HEK293 (cell line): Measurements from ENCODE around the gene RPRD1B.

Experiments
- EGR2 ChIP-seq: fragments of 450-650 bp; formaldehyde crosslinking; IDR thresholded peaks from 2 replicates; pipeline ENCODE4 v1.5.1; 2016; ENCODE audit warnings: low read depth, missing biosample characterization, missing genetic modification characterization
- FEZF1 ChIP-seq: fragments of 450-650 bp; formaldehyde crosslinking; IDR thresholded peaks from 2 replicates; pipeline ENCODE4 v1.5.1; 2016; ENCODE audit warnings: missing biosample characterization, missing genetic modification characterization
- GFI1B ChIP-seq: fragments of 450-650 bp; formaldehyde crosslinking; IDR thresholded peaks from 2 replicates; pipeline ENCODE4 v1.5.1; 2016; ENCODE audit warnings: missing biosample characterization, missing genetic modification characterization
- GLIS2 ChIP-seq: fragments of 450-650 bp; formaldehyde crosslinking; IDR thresholded peaks from 2 replicates; pipeline ENCODE4 v1.5.1; 2016; ENCODE audit warnings: missing biosample characterization, missing genetic modification characterization
- PRDM1 ChIP-seq: fragments of 450-650 bp; formaldehyde crosslinking; IDR thresholded peaks from 2 replicates; pipeline ENCODE4; 2016; ENCODE audit warnings: missing biosample characterization, missing genetic modification characterization
- TRIM28 ChIP-seq: IDR thresholded peaks from 2 replicates; pipeline ENCODE4 v1.6.1; 2011; ENCODE audit warnings: low read length, control low read depth, borderline replicate concordance
- ZBTB48 ChIP-seq: fragments of 450-650 bp; formaldehyde crosslinking; IDR thresholded peaks from 2 replicates; pipeline ENCODE4 v1.5.1; 2016; ENCODE audit warnings: missing biosample characterization, missing genetic modification characterization
- ZFP69B ChIP-seq: fragments of 450-650 bp; formaldehyde crosslinking; IDR thresholded peaks from 2 replicates; pipeline ENCODE4 v1.5.1; 2016; ENCODE audit warnings: missing biosample characterization, missing genetic modification characterization
- ZNF132 ChIP-seq: fragments of 450-650 bp; formaldehyde crosslinking; IDR thresholded peaks from 2 replicates; pipeline ENCODE4 v1.5.1; 2017; ENCODE audit warnings: missing biosample characterization, missing genetic modification characterization, borderline replicate concordance
- ZNF184 ChIP-seq: fragments of 450-650 bp; IDR thresholded peaks from 2 replicates; pipeline ENCODE4 v1.5.1; 2018; ENCODE audit warnings: missing biosample characterization, mild to moderate bottlenecking, missing genetic modification characterization
- ZNF221 ChIP-seq: fragments of 450-650 bp; formaldehyde crosslinking; IDR thresholded peaks from 2 replicates; pipeline ENCODE4 v1.5.1; 2017; ENCODE audit warnings: missing biosample characterization, missing genetic modification characterization, borderline replicate concordance
- ZNF335 ChIP-seq: fragments of 450-650 bp; formaldehyde crosslinking; conservative IDR thresholded peaks from 2 replicates; pipeline ENCODE4 v1.5.1; 2016; ENCODE audit warnings: missing biosample characterization, missing genetic modification characterization
- ZNF548 ChIP-seq: fragments of 450-650 bp; formaldehyde crosslinking; IDR thresholded peaks from 2 replicates; pipeline ENCODE4 v1.5.1; 2016; ENCODE audit warnings: missing biosample characterization, missing genetic modification characterization
- ZNF585B ChIP-seq: fragments of 450-650 bp; formaldehyde crosslinking; IDR thresholded peaks from 2 replicates; pipeline ENCODE4 v1.5.1; 2016; ENCODE audit warnings: missing biosample characterization, missing genetic modification characterization
- ZNF596 ChIP-seq: fragments of 450-650 bp; IDR thresholded peaks from 2 replicates; pipeline ENCODE4 v1.5.0; 2018; ENCODE audit warnings: missing biosample characterization, mild to moderate bottlenecking, missing genetic modification characterization, moderate library complexity
- ZNF768 ChIP-seq: fragments of 450-650 bp; formaldehyde crosslinking; IDR thresholded peaks from 2 replicates; pipeline ENCODE4 v1.5.1; 2018; ENCODE audit warnings: missing biosample characterization, mild to moderate bottlenecking, missing genetic modification characterization
- ZXDB ChIP-seq: fragments of 450-650 bp; formaldehyde crosslinking; IDR thresholded peaks from 2 replicates; pipeline ENCODE4 v1.5.1; 2016; ENCODE audit warnings: missing biosample characterization, missing genetic modification characterization
- TF ChIP-seq, protein P1 (sequence below): fragments of 450-650 bp; IDR thresholded peaks from 2 replicates; pipeline ENCODE4 v1.5.1; 2018; ENCODE audit warnings: missing biosample characterization, missing genetic modification characterization
- TF ChIP-seq, protein P2 (sequence below): fragments of 450-650 bp; formaldehyde crosslinking; IDR thresholded peaks from 2 replicates; pipeline ENCODE4 v1.5.1; 2017; ENCODE audit warnings: missing biosample characterization, mild to moderate bottlenecking, missing genetic modification characterization, moderate library complexity
- TF ChIP-seq, protein P3 (sequence below): fragments of 450-650 bp; formaldehyde crosslinking; IDR thresholded peaks from 2 replicates; pipeline ENCODE4 v1.5.1; 2016; ENCODE audit warnings: missing biosample characterization, missing genetic modification characterization
- TF ChIP-seq, protein P4 (sequence below): fragments of 450-650 bp; formaldehyde crosslinking; IDR thresholded peaks from 2 replicates; pipeline ENCODE4 v1.5.1; 2016; ENCODE audit warnings: missing biosample characterization, missing genetic modification characterization
- TF ChIP-seq, protein P5 (sequence below): fragments of 450-650 bp; formaldehyde crosslinking; IDR thresholded peaks from 2 replicates; pipeline ENCODE4 v1.5.1; 2016; ENCODE audit warnings: missing biosample characterization, missing genetic modification characterization
- TF ChIP-seq, protein P6 (sequence below): fragments of 450-650 bp; formaldehyde crosslinking; IDR thresholded peaks from 2 replicates; pipeline ENCODE4 v1.5.1; 2016; ENCODE audit warnings: missing biosample characterization, missing genetic modification characterization, borderline replicate concordance

RPRD1B gene

DNA sequence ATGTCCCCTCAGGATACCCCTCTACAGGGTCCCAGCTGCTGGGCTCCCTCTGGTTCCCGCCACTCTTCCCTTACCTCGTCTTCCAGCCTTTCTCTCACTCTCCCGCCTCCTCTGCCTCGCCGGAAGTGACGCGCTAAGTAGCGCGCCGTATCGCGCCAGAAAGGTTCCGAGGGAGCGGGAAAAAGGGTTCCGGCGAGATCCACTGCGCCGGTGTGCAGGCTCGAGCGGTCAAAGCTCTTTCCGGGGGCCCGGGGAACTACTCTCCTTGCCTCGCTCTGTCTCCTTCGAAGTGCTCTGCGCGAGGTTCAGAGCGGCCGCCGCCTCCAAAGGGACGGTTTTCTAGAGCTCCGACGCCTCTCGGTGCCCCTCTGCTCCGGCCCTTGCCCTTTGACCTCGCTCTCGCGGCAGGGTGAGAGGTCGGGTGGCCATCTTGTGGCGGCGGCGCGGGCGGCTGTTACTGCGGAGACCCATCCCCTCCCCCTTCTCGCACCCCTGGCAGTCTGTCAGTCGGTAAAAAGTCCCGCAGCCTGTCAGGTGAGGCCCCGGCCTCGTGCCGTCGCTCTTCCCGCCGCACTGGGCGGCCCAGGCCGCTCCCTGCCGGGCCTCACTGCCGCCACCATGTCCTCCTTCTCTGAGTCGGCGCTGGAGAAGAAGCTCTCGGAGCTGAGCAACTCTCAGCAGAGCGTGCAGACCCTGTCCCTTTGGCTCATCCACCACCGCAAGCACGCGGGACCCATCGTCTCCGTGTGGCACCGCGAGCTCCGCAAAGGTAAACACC lies at the start of gene RPRD1B, which contains the start of gene TTI1 (continued):
- 0 out of 2 replicates have a peak, but pooled peaks have one; percentile 18 for TF ChIP-seq GFI1B (tag by site-specific recombination)
- no peak for TF ChIP-seq ZNF221 (tag by site-specific recombination)
- TF ChIP-seq TRIM28: 0 out of 2 replicates have a peak, but pooled peaks have one; percentile 65
- TF ChIP-seq, protein P1, sequence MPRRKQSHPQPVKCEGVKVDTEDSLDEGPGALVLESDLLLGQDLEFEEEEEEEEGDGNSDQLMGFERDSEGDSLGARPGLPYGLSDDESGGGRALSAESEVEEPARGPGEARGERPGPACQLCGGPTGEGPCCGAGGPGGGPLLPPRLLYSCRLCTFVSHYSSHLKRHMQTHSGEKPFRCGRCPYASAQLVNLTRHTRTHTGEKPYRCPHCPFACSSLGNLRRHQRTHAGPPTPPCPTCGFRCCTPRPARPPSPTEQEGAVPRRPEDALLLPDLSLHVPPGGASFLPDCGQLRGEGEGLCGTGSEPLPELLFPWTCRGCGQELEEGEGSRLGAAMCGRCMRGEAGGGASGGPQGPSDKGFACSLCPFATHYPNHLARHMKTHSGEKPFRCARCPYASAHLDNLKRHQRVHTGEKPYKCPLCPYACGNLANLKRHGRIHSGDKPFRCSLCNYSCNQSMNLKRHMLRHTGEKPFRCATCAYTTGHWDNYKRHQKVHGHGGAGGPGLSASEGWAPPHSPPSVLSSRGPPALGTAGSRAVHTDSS (tag by site-specific recombination): peak; percentile 84
- TF ChIP-seq, protein P2, sequence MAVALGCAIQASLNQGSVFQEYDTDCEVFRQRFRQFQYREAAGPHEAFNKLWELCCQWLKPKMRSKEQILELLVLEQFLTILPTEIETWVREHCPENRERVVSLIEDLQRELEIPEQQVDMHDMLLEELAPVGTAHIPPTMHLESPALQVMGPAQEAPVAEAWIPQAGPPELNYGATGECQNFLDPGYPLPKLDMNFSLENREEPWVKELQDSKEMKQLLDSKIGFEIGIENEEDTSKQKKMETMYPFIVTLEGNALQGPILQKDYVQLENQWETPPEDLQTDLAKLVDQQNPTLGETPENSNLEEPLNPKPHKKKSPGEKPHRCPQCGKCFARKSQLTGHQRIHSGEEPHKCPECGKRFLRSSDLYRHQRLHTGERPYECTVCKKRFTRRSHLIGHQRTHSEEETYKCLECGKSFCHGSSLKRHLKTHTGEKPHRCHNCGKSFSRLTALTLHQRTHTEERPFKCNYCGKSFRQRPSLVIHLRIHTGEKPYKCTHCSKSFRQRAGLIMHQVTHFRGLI: no peak
- TF ChIP-seq ZNF768 (tag by site-specific recombination): no peak
- TF ChIP-seq, protein P3, sequence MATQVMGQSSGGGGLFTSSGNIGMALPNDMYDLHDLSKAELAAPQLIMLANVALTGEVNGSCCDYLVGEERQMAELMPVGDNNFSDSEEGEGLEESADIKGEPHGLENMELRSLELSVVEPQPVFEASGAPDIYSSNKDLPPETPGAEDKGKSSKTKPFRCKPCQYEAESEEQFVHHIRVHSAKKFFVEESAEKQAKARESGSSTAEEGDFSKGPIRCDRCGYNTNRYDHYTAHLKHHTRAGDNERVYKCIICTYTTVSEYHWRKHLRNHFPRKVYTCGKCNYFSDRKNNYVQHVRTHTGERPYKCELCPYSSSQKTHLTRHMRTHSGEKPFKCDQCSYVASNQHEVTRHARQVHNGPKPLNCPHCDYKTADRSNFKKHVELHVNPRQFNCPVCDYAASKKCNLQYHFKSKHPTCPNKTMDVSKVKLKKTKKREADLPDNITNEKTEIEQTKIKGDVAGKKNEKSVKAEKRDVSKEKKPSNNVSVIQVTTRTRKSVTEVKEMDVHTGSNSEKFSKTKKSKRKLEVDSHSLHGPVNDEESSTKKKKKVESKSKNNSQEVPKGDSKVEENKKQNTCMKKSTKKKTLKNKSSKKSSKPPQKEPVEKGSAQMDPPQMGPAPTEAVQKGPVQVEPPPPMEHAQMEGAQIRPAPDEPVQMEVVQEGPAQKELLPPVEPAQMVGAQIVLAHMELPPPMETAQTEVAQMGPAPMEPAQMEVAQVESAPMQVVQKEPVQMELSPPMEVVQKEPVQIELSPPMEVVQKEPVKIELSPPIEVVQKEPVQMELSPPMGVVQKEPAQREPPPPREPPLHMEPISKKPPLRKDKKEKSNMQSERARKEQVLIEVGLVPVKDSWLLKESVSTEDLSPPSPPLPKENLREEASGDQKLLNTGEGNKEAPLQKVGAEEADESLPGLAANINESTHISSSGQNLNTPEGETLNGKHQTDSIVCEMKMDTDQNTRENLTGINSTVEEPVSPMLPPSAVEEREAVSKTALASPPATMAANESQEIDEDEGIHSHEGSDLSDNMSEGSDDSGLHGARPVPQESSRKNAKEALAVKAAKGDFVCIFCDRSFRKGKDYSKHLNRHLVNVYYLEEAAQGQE (tag by site-specific recombination): no peak
- TF ChIP-seq, protein P4, sequence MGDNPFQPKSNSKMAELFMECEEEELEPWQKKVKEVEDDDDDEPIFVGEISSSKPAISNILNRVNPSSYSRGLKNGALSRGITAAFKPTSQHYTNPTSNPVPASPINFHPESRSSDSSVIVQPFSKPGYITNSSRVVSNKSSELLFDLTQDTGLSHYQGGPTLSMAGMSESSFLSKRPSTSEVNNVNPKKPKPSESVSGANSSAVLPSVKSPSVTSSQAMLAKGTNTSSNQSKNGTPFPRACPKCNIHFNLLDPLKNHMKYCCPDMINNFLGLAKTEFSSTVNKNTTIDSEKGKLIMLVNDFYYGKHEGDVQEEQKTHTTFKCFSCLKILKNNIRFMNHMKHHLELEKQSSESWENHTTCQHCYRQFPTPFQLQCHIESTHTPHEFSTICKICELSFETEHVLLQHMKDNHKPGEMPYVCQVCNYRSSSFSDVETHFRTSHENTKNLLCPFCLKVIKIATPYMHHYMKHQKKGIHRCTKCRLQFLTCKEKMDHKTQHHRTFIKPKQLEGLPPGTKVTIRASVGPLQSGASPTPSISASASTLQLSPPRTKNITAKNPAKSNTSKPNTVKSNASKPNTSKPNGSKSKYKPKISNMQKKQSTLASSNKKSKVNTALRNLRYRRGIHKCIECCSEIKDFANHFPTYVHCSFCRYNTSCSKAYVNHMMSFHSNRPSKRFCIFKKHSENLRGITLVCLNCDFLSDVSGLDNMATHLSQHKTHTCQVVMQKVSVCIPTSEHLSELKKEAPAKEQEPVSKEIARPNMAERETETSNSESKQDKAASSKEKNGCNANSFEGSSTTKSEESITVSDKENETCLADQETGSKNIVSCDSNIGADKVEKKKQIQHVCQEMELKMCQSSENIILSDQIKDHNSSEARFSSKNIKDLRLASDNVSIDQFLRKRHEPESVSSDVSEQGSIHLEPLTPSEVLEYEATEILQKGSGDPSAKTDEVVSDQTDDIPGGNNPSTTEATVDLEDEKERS (tag by site-specific recombination): no peak
- TF ChIP-seq ZNF184: no peak
- TF ChIP-seq ZNF596: peak; percentile 84
- no peak for TF ChIP-seq ZNF132 (tag by site-specific recombination)
- TF ChIP-seq ZNF585B (tag by site-specific recombination): no peak
- no peak for TF ChIP-seq ZFP69B (tag by site-specific recombination)
- peak; percentile 92 for TF ChIP-seq ZNF335 (tag by site-specific recombination)
- peak; percentile 85 for TF ChIP-seq PRDM1 (tag by site-specific recombination)
- TF ChIP-seq FEZF1 (tag by site-specific recombination): no peak
- TF ChIP-seq, protein P5, sequence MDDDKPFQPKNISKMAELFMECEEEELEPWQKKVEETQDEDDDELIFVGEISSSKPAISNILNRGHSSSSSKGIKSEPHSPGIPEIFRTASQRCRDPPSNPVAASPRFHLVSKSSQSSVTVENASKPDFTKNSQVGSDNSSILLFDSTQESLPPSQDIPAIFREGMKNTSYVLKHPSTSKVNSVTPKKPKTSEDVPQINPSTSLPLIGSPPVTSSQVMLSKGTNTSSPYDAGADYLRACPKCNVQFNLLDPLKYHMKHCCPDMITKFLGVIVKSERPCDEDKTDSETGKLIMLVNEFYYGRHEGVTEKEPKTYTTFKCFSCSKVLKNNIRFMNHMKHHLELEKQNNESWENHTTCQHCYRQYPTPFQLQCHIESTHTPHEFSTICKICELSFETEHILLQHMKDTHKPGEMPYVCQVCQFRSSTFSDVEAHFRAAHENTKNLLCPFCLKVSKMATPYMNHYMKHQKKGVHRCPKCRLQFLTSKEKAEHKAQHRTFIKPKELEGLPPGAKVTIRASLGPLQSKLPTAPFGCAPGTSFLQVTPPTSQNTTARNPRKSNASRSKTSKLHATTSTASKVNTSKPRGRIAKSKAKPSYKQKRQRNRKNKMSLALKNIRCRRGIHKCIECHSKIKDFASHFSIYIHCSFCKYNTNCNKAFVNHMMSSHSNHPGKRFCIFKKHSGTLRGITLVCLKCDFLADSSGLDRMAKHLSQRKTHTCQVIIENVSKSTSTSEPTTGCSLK (tag by site-specific recombination): no peak
- no peak for TF ChIP-seq ZNF548
- no peak; the same call in 1 of the 2 replicates for TF ChIP-seq EGR2 (tag by site-specific recombination)
- peak; percentile 94 for TF ChIP-seq ZXDB (tag by site-specific recombination)
- TF ChIP-seq ZBTB48 (tag by site-specific recombination): peak; percentile 76; the same call in 1 of the 2 replicates
- 0 out of 2 replicates have a peak, but pooled peaks have one; percentile 6 for TF ChIP-seq GLIS2 (tag by site-specific recombination)
- TF ChIP-seq, protein P6, sequence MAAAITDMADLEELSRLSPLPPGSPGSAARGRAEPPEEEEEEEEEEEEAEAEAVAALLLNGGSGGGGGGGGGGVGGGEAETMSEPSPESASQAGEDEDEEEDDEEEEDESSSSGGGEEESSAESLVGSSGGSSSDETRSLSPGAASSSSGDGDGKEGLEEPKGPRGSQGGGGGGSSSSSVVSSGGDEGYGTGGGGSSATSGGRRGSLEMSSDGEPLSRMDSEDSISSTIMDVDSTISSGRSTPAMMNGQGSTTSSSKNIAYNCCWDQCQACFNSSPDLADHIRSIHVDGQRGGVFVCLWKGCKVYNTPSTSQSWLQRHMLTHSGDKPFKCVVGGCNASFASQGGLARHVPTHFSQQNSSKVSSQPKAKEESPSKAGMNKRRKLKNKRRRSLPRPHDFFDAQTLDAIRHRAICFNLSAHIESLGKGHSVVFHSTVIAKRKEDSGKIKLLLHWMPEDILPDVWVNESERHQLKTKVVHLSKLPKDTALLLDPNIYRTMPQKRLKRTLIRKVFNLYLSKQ: no peak
